Measurements from ENCODE around the gene TRAPPC3. TPM values are rescaled to one million over a fixed set of nuclear protein-coding genes. Genes with fewer than 3 reads are reported as not detected.

TRAPPC3 gene
- total and polyA plus RNA-seq, 9 of the 15 experiments (the other 6 are each of a cell fraction or from before 2014, with no cell fraction given), result 20.6 to 141 (median 112) TPM

DNA sequence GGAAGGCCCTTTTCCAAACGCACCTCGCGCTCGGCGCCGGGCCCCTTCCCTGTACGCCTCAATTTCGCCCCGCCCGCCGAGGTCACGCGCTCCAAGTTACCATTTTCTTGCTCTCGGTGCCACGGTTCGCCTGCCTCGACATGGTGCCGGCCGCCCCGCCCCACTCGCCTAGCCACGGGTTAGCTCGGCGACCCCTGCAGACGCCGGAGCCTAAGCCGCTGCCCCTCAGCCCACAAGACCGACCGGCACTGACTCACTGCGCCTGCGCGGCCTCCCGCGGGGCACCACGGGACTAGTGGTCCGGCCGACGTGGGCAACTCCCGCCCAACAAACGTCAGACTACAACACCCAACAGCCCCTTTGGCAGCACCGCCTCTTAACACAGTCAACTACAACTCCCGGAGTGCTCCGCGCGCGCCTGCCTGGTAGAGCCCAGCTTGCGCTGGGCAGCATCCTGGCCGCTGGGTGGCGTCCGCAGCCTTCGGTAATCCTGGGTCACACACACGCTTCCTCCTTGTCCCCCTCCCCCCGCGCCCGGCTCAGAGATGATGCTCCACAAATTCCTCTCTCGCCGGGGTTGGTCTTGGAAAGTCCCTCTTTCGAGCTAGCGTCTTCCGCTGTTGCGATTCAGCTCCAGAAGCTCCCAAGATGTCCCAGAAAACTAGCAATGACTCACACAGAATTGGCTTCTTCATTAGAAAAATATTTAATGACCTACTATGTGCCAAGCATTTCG lies at the start of gene TRAPPC3 (continued):
- TF ChIP-seq RBFOX2 (IDR thresholded peaks at IDR 0.05; ENCODE audit: low read depth, low read length) (peak; percentile 97), POLR3A (IDR thresholded peaks at IDR 0.05; ENCODE audit: borderline replicate concordance, extremely low read depth, insufficient read depth, insufficient read length) (no peak), ZNF217 (CRISPR knock-in tag; IDR thresholded peaks at IDR 0.05) (no peak), ZNF830 (CRISPR knock-in tag; IDR thresholded peaks at IDR 0.05) (0 out of 2 replicates have a peak, but pooled peaks have one; percentile 76), HNRNPH1 (optimal IDR thresholded peaks at IDR 0.05; ENCODE audit: low read depth, low read length) (no peak), TAF7 (tag; IDR thresholded peaks at IDR 0.05) (peak; percentile 71; the same call in 1 of the 2 replicates), POLR2G (IDR thresholded peaks at IDR 0.05; ENCODE audit: low read depth, low read length) (peak; percentile 96), KAT8 (IDR thresholded peaks at IDR 0.05; ENCODE audit: low read depth) (no peak), SLC30A9 (CRISPR knock-in tag; IDR thresholded peaks at IDR 0.05) (no peak), ZFPM2 (CRISPR knock-in tag; IDR thresholded peaks at IDR 0.05) (0 out of 2 replicates have a peak, but pooled peaks have one; percentile 28), MAFK (IDR thresholded peaks at IDR 0.05; ENCODE audit: low read length) (0 out of 2 replicates have a peak, but pooled peaks have one; percentile 3), LEF1 (IDR thresholded peaks at IDR 0.05) (peak; percentile 51; the same call in 1 of the 2 replicates), RBBP5 (IDR thresholded peaks at IDR 0.05; ENCODE audit: borderline replicate concordance, insufficient read depth, low read length, poor library complexity, severe bottlenecking) (peak; percentile 87), SAFB (IDR thresholded peaks at IDR 0.05; ENCODE audit: borderline replicate concordance, low read depth, low read length) (0 out of 2 replicates have a peak, but pooled peaks have one; percentile 40), ZNF134 (CRISPR knock-in tag; conservative IDR thresholded peaks at IDR 0.05) (no peak), FOXK1 (CRISPR knock-in tag; IDR thresholded peaks at IDR 0.05; ENCODE audit: borderline replicate concordance) (no peak), CCNT2 (IDR thresholded peaks at IDR 0.05; ENCODE audit: borderline replicate concordance, extremely low read depth, insufficient read length, low read depth, low read length) (peak; percentile 83), FIP1L1 (IDR thresholded peaks at IDR 0.05; ENCODE audit: low read depth, low read length, poor library complexity, severe bottlenecking) (peak; percentile 65), ELK1 (CRISPR knock-in tag; IDR thresholded peaks at IDR 0.05) (no peak), CTCFL (IDR thresholded peaks at IDR 0.05; ENCODE audit: borderline replicate concordance, insufficient read depth, low read depth, low read length, poor library complexity, severe bottlenecking) (peak; percentile 87), TRIM28 (IDR thresholded peaks at IDR 0.05) (peak; percentile 26; the same call in 1 of the 2 replicates), TBP (optimal IDR thresholded peaks at IDR 0.05; ENCODE audit: low read depth, low read length) (peak; percentile 73)
- TF ChIP-seq, protein P1, sequence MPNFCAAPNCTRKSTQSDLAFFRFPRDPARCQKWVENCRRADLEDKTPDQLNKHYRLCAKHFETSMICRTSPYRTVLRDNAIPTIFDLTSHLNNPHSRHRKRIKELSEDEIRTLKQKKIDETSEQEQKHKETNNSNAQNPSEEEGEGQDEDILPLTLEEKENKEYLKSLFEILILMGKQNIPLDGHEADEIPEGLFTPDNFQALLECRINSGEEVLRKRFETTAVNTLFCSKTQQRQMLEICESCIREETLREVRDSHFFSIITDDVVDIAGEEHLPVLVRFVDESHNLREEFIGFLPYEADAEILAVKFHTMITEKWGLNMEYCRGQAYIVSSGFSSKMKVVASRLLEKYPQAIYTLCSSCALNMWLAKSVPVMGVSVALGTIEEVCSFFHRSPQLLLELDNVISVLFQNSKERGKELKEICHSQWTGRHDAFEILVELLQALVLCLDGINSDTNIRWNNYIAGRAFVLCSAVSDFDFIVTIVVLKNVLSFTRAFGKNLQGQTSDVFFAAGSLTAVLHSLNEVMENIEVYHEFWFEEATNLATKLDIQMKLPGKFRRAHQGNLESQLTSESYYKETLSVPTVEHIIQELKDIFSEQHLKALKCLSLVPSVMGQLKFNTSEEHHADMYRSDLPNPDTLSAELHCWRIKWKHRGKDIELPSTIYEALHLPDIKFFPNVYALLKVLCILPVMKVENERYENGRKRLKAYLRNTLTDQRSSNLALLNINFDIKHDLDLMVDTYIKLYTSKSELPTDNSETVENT (CRISPR knock-in tag; IDR thresholded peaks at IDR 0.05), result no peak; the same call in 1 of the 2 replicates

Data from K562 (cell line).